ENCODE results near the gene CCDC6. TPM values are rescaled to one million over a fixed set of nuclear protein-coding genes. Genes with fewer than 3 reads are reported as not detected.
A peak's percentile ranks its signal among the peaks of the same experiment; 100 is the strongest.

The CCDC6 gene
- total RNA-seq, 4 donors from 2014 or later = 65.5 to 104 (median 76.2) TPM

GRCh38 chr10:59817773-59818172, 88.6 kb downstream of the CCDC6 start:
- intact Hi-C loops (cut with DNase I; ENCODE audit: low total_unique reads) = no loop called here
- 78 to 82% methylated on average over 6 of the region's 6 CpGs for WGBS, 2 donors
- DNase-seq (ENCODE audit: low spot score in 2 of 2) = peak in 1 of 2 donors; percentile 42
- H3K4me3 ChIP-seq (ENCODE audit: low read depth, poor library complexity, severe bottlenecking) = no peak overlapping the region
- TF ChIP-seq, protein P1, sequence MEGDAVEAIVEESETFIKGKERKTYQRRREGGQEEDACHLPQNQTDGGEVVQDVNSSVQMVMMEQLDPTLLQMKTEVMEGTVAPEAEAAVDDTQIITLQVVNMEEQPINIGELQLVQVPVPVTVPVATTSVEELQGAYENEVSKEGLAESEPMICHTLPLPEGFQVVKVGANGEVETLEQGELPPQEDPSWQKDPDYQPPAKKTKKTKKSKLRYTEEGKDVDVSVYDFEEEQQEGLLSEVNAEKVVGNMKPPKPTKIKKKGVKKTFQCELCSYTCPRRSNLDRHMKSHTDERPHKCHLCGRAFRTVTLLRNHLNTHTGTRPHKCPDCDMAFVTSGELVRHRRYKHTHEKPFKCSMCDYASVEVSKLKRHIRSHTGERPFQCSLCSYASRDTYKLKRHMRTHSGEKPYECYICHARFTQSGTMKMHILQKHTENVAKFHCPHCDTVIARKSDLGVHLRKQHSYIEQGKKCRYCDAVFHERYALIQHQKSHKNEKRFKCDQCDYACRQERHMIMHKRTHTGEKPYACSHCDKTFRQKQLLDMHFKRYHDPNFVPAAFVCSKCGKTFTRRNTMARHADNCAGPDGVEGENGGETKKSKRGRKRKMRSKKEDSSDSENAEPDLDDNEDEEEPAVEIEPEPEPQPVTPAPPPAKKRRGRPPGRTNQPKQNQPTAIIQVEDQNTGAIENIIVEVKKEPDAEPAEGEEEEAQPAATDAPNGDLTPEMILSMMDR (IDR thresholded peaks at IDR 0.05) = no peak
- TF ChIP-seq POLR2A (IDR thresholded peaks at IDR 0.05) = no peak

- intact Hi-C loops (cut with DNase I; ENCODE audit: low total_unique reads) = no loop called here
- no peak for TF ChIP-seq POLR2A (IDR thresholded peaks at IDR 0.05)
- TF ChIP-seq, protein P1 (IDR thresholded peaks at IDR 0.05) = no peak
- no peak overlapping the region for H3K4me3 ChIP-seq (ENCODE audit: low read depth, poor library complexity, severe bottlenecking)
- no peak for DNase-seq (ENCODE audit: low spot score in 2 of 2)
- 81 to 93% methylated on average over 3 of the region's 3 CpGs for WGBS, 2 donors
These were observed 91.5 kb downstream of the CCDC6 start for GRCh38 chr10:59814878-59815277.

GRCh38 chr10:59812519-59813122, 93.7 kb downstream of the CCDC6 start:
- WGBS, 2 donors = 83 to 89% methylated on average over 7 of the region's 7 CpGs
- DNase-seq (ENCODE audit: low spot score in 2 of 2) = no peak
- TF ChIP-seq, protein P1 (IDR thresholded peaks at IDR 0.05) = no peak
- no peak overlapping the region for H3K4me3 ChIP-seq (ENCODE audit: low read depth, poor library complexity, severe bottlenecking)
- intact Hi-C loops (cut with DNase I; ENCODE audit: low total_unique reads) = no loop called here

DNA sequence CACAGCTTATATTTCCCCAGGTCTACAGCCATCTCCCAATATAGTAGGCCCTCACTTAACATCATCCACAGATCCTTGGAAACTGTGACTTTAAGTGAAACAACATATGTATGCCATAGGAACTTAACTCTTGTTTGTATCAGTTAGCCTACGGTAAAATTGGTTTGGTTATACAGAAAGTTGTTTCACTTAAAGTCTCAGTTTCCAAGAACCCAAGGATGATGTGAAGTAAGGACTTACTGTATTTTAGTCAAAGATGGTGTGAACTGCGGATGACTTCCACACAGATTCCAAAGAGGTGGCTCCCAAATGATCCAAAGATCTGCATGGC, 96.7 kb downstream of the CCDC6 start:
- intact Hi-C loops (cut with DNase I; ENCODE audit: low total_unique reads) = loop anchor here (10.0 kb wide), 1 partner anchor 185 kb away; no protein-coding TSS in a partner anchor
- WGBS, 2 donors = 96 to 98% methylated on average over 2 of the region's 2 CpGs
- no peak for DNase-seq (ENCODE audit: low spot score in 2 of 2)
- H3K4me3 ChIP-seq (ENCODE audit: low read depth, poor library complexity, severe bottlenecking) = no peak overlapping the region
- no peak for TF ChIP-seq POLR2A (IDR thresholded peaks at IDR 0.05)
- TF ChIP-seq, protein P1 (IDR thresholded peaks at IDR 0.05) = no peak

DNA sequence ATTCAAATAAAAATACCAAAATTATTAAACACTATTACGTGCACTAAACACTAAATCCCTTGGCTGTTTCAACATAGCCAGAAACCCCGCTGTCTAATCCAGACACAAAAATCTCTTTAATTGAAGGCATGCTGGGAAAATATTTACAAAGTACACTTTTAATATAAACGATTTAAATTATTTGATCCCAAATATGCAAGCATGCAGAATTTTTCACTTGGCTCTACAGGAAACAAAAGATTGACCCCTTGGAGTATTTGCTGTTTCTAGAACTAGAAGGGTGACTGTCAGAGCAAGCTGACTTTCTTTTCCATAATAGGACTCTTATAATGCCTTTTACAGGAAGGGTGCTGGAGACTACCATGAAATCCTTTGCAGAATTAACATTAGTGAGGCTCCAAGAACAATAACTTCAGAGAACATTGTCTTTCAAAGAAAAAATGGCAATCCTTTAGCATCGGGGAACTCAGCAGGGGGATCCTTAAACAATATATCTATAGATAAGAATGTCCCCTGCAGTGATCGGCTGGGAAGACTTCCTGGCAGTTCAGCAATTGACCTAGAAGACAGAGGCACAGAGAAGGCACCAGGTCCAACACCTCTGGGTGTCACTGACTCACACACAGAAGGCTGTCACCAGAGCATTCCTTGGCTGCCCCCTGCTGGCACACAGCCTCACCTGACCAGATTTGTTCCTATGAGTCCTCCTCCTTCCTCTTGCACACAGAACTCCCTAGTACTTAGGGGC, 97.3 kb downstream of the CCDC6 start:
- intact Hi-C loops (cut with DNase I; ENCODE audit: low total_unique reads) = loop anchor here (10.0 kb wide), 1 partner anchor 184 kb away; no protein-coding TSS in a partner anchor
- TF ChIP-seq, protein P1 (IDR thresholded peaks at IDR 0.05) = no peak
- TF ChIP-seq POLR2A (IDR thresholded peaks at IDR 0.05) = no peak
- 79 to 81% methylated on average over 5 of the region's 5 CpGs for WGBS, 2 donors
- no peak overlapping the region for H3K4me3 ChIP-seq (ENCODE audit: low read depth, poor library complexity, severe bottlenecking)
- DNase-seq (ENCODE audit: low spot score in 2 of 2) = peak; percentile 41 to 91

Measured in lower leg skin (tissue), 4 donors.